GM12891 (cell line): ENCODE data around the gene MEFV.
"Not testable (repeated sequence)": the region's sequence is repeated elsewhere in the genome, so short reads cannot be mapped to it uniquely, and the experiment has no call there.

Source experiments
- DNase-seq: peaks from one replicate; pipeline ENCODE4 v3.0.0; 2011; ENCODE audit warnings: low spot score; ENCODE audit not compliant: insufficient read length
- FAIRE-seq: peaks from 2 replicates; lab custom pipeline; 2011; peaks lifted over from hg19 to GRCh38; lab: Jason Lieb, UNC
- PAX5 ChIP-seq: IDR thresholded peaks from 2 replicates; pipeline ENCODE4 v1.6.1; 2011; ENCODE audit warnings: low read length, moderate library complexity, mild to moderate bottlenecking; ENCODE audit not compliant: insufficient read depth, severe bottlenecking
- POLR2A ChIP-seq: IDR thresholded peaks from 2 replicates; pipeline ENCODE4 v1.6.1; 2011; ENCODE audit warnings: low read depth, low read length, control low read depth
- POLR2AphosphoS5 ChIP-seq: IDR thresholded peaks from 2 replicates; pipeline ENCODE4 v1.6.1; 2011; ENCODE audit warnings: low read depth, low read length, control low read depth
- POU2F2 ChIP-seq: IDR thresholded peaks from 2 replicates; pipeline ENCODE4 v1.6.1; 2011; ENCODE audit warnings: low read depth, mild to moderate bottlenecking, control low read depth, low read length, moderate library complexity
- SPI1 ChIP-seq: IDR thresholded peaks from 2 replicates; pipeline ENCODE4 v1.6.1; 2011; ENCODE audit warnings: low read depth, low read length, control low read depth
- TAF1 ChIP-seq: IDR thresholded peaks from 2 replicates; pipeline ENCODE4 v1.6.1; 2011; ENCODE audit warnings: low read depth, low read length, control low read depth

Gene MEFV

DNA sequence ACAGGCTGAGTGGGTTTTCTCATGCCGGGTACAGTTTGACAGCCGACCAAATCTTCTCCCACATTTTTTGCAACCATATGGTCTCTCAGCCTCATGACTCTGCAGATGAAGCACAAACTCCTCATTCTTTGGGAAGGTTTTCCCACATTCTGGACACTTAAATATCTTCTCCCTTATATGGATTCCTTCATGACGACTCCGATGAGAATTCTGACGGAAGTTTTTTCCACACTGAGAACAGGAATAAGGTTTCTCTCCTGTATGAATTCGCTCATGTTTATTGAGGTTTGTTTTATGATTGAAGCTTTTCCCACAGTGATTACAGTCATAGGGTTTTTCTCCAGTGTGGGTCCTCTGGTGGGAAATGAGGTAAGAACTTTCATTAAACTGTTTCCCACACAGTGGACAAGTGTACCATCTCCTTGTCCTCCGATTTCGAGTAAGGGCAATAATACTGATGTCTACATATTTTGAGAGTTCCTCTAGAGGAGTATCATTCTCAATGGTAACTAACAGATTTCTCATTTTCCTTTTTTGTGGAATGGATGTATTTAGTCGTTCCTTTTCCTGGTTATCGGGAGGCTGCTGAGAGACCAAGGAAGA is 32.4 kb downstream of the MEFV start:
- DNase-seq (no peak), FAIRE-seq (no peak)
- TF ChIP-seq POLR2A (no peak), SPI1 (no peak), POLR2AphosphoS5 (no peak), POU2F2 (no peak), TAF1 (no peak), PAX5 (no peak)

- no peak for TF ChIP-seq POLR2A
- no peak for TF ChIP-seq POLR2AphosphoS5
- TF ChIP-seq PAX5 = no peak
- TF ChIP-seq POU2F2 = no peak
- FAIRE-seq (no peak), DNase-seq (no peak)
Observed at GRCh38 chr16:3220839-3221238, 35.6 kb downstream of the MEFV start.

- no peak for DNase-seq
- TF ChIP-seq POLR2AphosphoS5 (no peak), PAX5 (no peak), SPI1 (no peak), POLR2A (no peak), POU2F2 (no peak), TAF1 (no peak)
- no peak for FAIRE-seq
Observed at GRCh38 chr16:3216263-3216640, 40.2 kb downstream of the MEFV start.

- TF ChIP-seq PAX5 (no peak), SPI1 (no peak), TAF1 (no peak), POU2F2 (no peak), POLR2A (no peak), POLR2AphosphoS5 (no peak)
- DNase-seq (no peak), FAIRE-seq (peak; percentile 38)
Observed at GRCh38 chr16:3215601-3216262, 40.7 kb downstream of the MEFV start.

GRCh38 chr16:3214904-3215600 is 41.4 kb downstream of the MEFV start:
- TF ChIP-seq POU2F2 (no peak), POLR2AphosphoS5 (no peak), POLR2A (no peak), TAF1 (no peak)
- DNase-seq (no peak), FAIRE-seq (peak; percentile 57)

DNA sequence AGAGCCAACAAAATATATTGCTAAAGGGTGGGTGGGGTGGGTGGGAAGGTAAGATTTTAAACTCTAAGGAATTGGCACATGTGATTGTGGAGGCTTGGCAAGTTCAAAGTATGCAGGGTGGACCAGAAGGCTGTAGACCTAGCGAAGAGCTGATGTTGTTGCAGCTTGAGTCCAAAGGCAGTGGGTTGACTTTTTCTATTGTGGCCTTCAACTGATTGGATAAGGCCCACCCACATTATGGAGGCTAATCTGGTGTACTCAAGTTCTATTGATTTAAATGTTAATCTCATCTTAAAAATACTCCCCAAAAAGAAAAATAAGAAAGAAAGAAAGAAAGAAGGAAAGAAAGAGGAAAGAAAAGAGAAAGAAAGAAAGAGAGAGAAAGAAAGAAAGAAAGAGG is 43.9 kb downstream of the MEFV start:
- DNase-seq (no peak), FAIRE-seq (no peak)
- TF ChIP-seq POU2F2 = no peak
- no peak for TF ChIP-seq PAX5
- no peak for TF ChIP-seq POLR2A
- no peak for TF ChIP-seq POLR2AphosphoS5
- TF ChIP-seq SPI1 = no peak
- no peak for TF ChIP-seq TAF1

DNA sequence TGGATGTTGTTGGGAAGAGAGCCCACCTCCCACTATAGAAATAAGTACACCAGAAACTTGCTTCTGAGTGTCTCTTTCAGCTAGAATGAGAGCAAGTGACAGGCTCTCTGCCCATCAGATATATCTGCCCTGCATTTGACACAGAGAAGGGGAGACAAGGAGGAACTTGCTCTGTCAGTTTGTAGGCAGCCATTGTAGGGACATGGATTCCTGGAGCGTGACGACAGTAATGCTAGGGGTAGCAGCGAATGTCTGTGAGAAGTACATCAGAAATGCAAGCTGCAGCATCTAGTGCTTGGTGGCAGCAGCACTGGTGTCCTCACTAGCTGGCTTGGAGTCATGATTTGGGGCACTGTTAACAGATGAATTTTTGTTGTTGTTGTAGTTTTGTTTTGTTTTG is 44.4 kb downstream of the MEFV start:
- FAIRE-seq = no peak
- DNase-seq = no peak

DNA sequence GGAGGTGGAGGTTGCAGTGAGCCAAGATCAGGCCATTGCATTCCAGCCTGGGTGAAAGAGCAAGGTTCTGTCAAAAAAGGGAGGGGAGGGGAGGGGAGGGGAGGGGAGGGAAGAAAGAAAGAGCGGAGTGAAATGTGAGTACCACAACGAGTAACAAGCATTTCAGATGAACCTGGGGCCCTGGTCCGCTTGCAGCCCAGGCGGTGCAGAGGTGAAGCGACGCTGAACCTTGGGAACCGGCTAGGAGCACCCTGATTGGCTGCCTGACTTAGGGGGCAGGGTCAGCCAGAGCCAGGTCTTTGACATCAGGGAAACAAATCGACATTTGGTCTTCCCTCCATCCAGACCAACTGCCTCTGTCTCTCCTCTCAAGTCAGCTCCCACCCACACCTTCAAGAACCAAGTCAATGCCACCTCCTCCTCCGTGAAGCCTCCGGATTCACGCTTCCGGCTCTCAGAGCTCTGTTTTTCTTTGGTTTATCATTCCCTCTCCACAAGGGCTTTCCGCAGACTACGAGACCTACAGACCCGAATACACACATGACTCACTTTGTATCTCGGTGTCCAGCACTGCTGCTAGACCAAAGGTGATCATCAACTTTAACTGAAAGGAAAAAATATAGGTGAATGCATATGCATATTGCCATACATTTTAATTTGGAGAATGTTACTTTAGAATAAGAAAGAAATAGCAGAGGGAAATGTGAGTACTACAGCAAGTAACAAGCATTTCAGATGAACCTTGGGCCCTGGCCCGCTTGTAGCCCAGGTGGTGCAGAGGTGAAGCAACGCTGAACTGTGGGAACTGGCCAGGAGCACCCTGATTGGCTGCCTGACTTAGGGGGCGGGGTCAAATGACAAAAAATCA is 49.1 kb downstream of the MEFV start:
- DNase-seq = no peak

More for the DNA sequence above, 44.4 kb downstream of the MEFV start:
- TF ChIP-seq SPI1 (no peak), POU2F2 (no peak)

GRCh38 chr16:3205939-3206338 is 50.5 kb downstream of the MEFV start:
- FAIRE-seq, DNase-seq: not testable (repeated sequence)

More for the DNA sequence above, 49.1 kb downstream of the MEFV start:
- no peak for TF ChIP-seq SPI1
- TF ChIP-seq TAF1 = no peak
- TF ChIP-seq POLR2AphosphoS5 = no peak
- no peak for TF ChIP-seq PAX5
- TF ChIP-seq POLR2A = no peak
- no peak for TF ChIP-seq POU2F2
- no peak for FAIRE-seq
